ENCODE measurements around the gene EXOC3L4.

Gene EXOC3L4

GRCh38 chr14:103121846-103122584, 27.5 kb downstream of the EXOC3L4 start:
- DNase-seq (ENCODE audit: low read depth) = no peak

GRCh38 chr14:103122585-103122946, 28.0 kb downstream of the EXOC3L4 start:
- no peak for DNase-seq (ENCODE audit: low read depth)

- DNase-seq (ENCODE audit: low read depth) = no peak
Measured at GRCh38 chr14:103122947-103123633, 28.6 kb downstream of the EXOC3L4 start, which contains the start of gene TNFAIP2. TNFAIP2 (plus strand) TSS chr14:103123461; CDS start chr14:103126458, 2,997 bp downstream.

GRCh38 chr14:103123634-103124500, 29.3 kb downstream of the EXOC3L4 start:
- DNase-seq (ENCODE audit: low read depth) = no peak

GRCh38 chr14:103124501-103125001, 30.0 kb downstream of the EXOC3L4 start:
- DNase-seq (ENCODE audit: low read depth) = no peak

- no peak for DNase-seq (ENCODE audit: low read depth)
Measured at GRCh38 chr14:103125098-103126070, 30.9 kb downstream of the EXOC3L4 start.

GRCh38 chr14:103126088-103126872, 31.8 kb downstream of the EXOC3L4 start:
- DNase-seq (ENCODE audit: low read depth) = no peak

- DNase-seq (ENCODE audit: low read depth) = no peak
Measured at GRCh38 chr14:103126873-103127304, 32.4 kb downstream of the EXOC3L4 start.

- DNase-seq (ENCODE audit: low read depth) = no peak
Measured at GRCh38 chr14:103127356-103127755, 32.8 kb downstream of the EXOC3L4 start.

- no peak for DNase-seq (ENCODE audit: low read depth)
Measured at GRCh38 chr14:103127861-103128598, 33.5 kb downstream of the EXOC3L4 start.

- no peak for DNase-seq (ENCODE audit: low read depth)
Measured at GRCh38 chr14:103128631-103129300, 34.2 kb downstream of the EXOC3L4 start.

GRCh38 chr14:103129301-103130016, 34.9 kb downstream of the EXOC3L4 start:
- DNase-seq (ENCODE audit: low read depth) = no peak

- no peak for DNase-seq (ENCODE audit: low read depth)
Measured at GRCh38 chr14:103130017-103130764, 35.7 kb downstream of the EXOC3L4 start.

GRCh38 chr14:103130965-103131364, 36.4 kb downstream of the EXOC3L4 start:
- no peak for DNase-seq (ENCODE audit: low read depth)

- no peak for DNase-seq (ENCODE audit: low read depth)
Measured at GRCh38 chr14:103131580-103131979, 37.1 kb downstream of the EXOC3L4 start.

- DNase-seq (ENCODE audit: low read depth) = no peak
Measured at GRCh38 chr14:103132381-103133209, 38.1 kb downstream of the EXOC3L4 start.
